ENCODE data around the gene DPP10. TPM values are rescaled to one million over a fixed set of nuclear protein-coding genes. Genes with fewer than 3 reads are reported as not detected.

Gene DPP10
- total RNA-seq, 2 donors from 2014 or later, result 3.1 to 11.2 TPM

DNA sequence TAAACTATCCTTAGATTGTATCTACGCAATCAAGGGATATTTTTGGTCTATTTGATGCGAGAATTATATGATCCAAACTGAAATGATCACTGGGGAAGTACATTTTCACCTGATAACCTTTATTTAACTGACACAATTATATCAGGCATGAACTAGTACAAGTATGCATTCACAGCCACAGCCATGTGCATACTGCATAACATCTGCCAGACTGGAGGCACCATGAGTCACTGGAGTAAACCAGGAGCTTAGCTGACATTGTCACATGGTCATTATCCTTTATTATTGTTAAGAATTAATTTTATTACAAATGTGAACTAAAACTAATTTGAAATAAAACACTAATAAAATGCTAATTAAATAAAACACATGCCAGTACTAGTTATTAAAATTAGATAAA, 1127.1 kb downstream of the DPP10 start:
- TF ChIP-seq CTCF (IDR thresholded peaks at IDR 0.05) (no peak), POLR2A (IDR thresholded peaks at IDR 0.05) (no peak)
- 83 to 88% methylated on average over 2 of the region's 2 CpGs for WGBS, 2 donors
- ATAC-seq, result no peak
- H3K9me3 ChIP-seq, result no peaks in the 10 kb centered on the region
- no peaks in the 10 kb centered on the region for H3K4me1 ChIP-seq
- H3K4me3 ChIP-seq, result no peak overlapping the region
- H3K27me3 ChIP-seq, result no peaks in the 10 kb centered on the region
- DNase-seq, result no peak
- H3K27ac ChIP-seq, result no peak overlapping the region
- intact Hi-C loops (cut with DNase I), result no loop called here
- H3K36me3 ChIP-seq (replicated peaks in 1 of 2; ENCODE audit: insufficient read depth in 1 of 2, low read depth in 2 of 2), result no peaks in the 10 kb centered on the region

- H3K27ac ChIP-seq, result no peak overlapping the region
- TF ChIP-seq POLR2A (IDR thresholded peaks at IDR 0.05) (no peak), CTCF (IDR thresholded peaks at IDR 0.05) (no peak)
- ATAC-seq, result no peak
- no peaks in the 10 kb centered on the region for H3K4me1 ChIP-seq
- H3K4me3 ChIP-seq, result no peak overlapping the region
- H3K36me3 ChIP-seq (replicated peaks in 1 of 2; ENCODE audit: insufficient read depth in 1 of 2, low read depth in 2 of 2), result no peaks in the 10 kb centered on the region
- H3K9me3 ChIP-seq, result no peaks in the 10 kb centered on the region
- no peak for DNase-seq
- no peaks in the 10 kb centered on the region for H3K27me3 ChIP-seq
- intact Hi-C loops (cut with DNase I), result no loop called here
Measured at GRCh38 chr2:115572746-115573145, 1130.3 kb downstream of the DPP10 start.

DNA sequence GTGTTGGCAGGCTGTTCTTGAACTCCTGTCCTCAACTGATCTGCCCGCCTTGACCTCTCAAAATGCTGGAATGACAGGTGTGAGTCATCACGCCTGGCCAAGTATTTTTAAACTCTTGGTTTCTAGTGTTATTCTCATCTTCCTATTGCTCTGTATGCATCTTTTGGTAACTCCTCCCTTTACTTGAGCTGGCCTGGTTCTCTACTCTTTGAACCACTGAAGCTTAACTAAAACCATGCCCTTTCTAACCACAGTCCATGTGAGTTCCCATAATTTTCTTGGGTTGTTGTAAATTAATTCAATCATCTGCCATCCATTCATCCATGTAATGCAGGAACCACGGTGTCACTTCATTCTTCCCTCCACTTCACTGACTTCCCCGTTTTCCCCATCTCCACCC, 1131.3 kb downstream of the DPP10 start:
- no peak overlapping the region for H3K4me3 ChIP-seq
- H3K4me1 ChIP-seq, result no peaks in the 10 kb centered on the region
- intact Hi-C loops (cut with DNase I), result no loop called here
- DNase-seq (no peak), ATAC-seq (no peak)
- no peak for TF ChIP-seq CTCF (IDR thresholded peaks at IDR 0.05)
- 91 to 92% methylated on average over 4 of the region's 4 CpGs for WGBS, 2 donors
- H3K36me3 ChIP-seq (replicated peaks in 1 of 2; ENCODE audit: insufficient read depth in 1 of 2, low read depth in 2 of 2), result no peaks in the 10 kb centered on the region
- H3K27me3 ChIP-seq, result no peaks in the 10 kb centered on the region
- no peaks in the 10 kb centered on the region for H3K9me3 ChIP-seq
- no peak overlapping the region for H3K27ac ChIP-seq

DNA sequence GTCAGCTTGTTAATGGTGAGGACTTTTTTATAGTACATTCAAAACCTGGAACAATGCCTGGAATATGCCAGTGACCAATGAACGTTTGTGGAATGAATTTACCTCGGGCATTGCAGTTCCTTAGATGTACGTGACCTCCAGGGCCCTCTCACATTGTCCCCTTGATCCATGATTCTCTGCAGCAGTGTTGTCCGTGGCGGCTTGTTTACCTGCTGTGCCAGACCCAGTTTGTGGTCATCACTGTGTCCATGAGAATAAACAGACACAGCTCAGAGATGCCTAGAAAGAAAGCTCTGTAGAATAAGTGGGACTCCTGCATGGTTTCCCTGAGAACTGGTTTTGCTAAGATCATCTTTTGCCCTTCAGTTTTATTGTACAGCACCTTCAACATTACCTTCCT, 1132.2 kb downstream of the DPP10 start:
- intact Hi-C loops (cut with DNase I), result no loop called here
- DNase-seq, result no peak

More for the DNA sequence above, 1132.2 kb downstream of the DPP10 start:
- 64% methylated on average over 5 of the region's 5 CpGs for WGBS, 2 donors
- Histone ChIP-seq H3K4me1 (no peaks in the 10 kb centered on the region), H3K27me3 (no peaks in the 10 kb centered on the region), H3K36me3 (replicated peaks in 1 of 2; ENCODE audit: insufficient read depth in 1 of 2, low read depth in 2 of 2) (no peaks in the 10 kb centered on the region), H3K27ac (no peak overlapping the region), H3K4me3 (no peak overlapping the region), H3K9me3 (no peaks in the 10 kb centered on the region)
- no peak for TF ChIP-seq CTCF (IDR thresholded peaks at IDR 0.05)
- TF ChIP-seq POLR2A (IDR thresholded peaks at IDR 0.05), result no peak
- no peak for ATAC-seq

Data from body of pancreas (tissue), 4 donors.